Left renal cortex interstitium (tissue), 4 donors: ENCODE measurements around the gene BDKRB2. TPM values are rescaled to one million over a fixed set of nuclear protein-coding genes. Genes with fewer than 3 reads are reported as not detected.

Source experiments
- polyA plus RNA-seq, 4 donors: library from polyadenylated mRNA; unstranded; fragments of 120-200 nt; gene quantifications; one replicate each; pipeline ENCODE4 v1.2.1, GENCODE V29; 2013; ENCODE audit not compliant: insufficient read length in 4 of 4

The BDKRB2 gene
- polyA plus RNA-seq, 4 donors: 2.8 to 5.4 (median 3.2) TPM

Other genes with a start within 250 kb of the BDKRB2 start
- gene C14orf132, start 165.5 kb upstream of the BDKRB2 start, polyA plus RNA-seq: 10 to 100 TPM; 27.5 to 40.7 (median 35.0) TPM
- gene BDKRB1, start 51.4 kb downstream of the BDKRB2 start, polyA plus RNA-seq: under 1 TPM; 0.37 to 0.82 (median 0.52) TPM
- gene ATG2B, start 158.5 kb downstream of the BDKRB2 start, polyA plus RNA-seq: 10 to 100 TPM; 23.4 to 48.9 (median 35.0) TPM
- 10 to 100 TPM; 27.1 to 38.7 (median 31.6) TPM for gene GSKIP, start 158.7 kb downstream of the BDKRB2 start, polyA plus RNA-seq
- gene AK7, start 187.3 kb downstream of the BDKRB2 start, polyA plus RNA-seq: 1 to 10 TPM; 4.2 to 6.2 (median 5.0) TPM